ENCODE data around the gene PCDHGB4. TPM values are rescaled to one million over a fixed set of nuclear protein-coding genes. Genes with fewer than 3 reads are reported as not detected.

PCDHGB4 gene
- total and polyA plus RNA-seq, 10 donors = 0.02 to 3.9 (median 2.6) TPM

DNA sequence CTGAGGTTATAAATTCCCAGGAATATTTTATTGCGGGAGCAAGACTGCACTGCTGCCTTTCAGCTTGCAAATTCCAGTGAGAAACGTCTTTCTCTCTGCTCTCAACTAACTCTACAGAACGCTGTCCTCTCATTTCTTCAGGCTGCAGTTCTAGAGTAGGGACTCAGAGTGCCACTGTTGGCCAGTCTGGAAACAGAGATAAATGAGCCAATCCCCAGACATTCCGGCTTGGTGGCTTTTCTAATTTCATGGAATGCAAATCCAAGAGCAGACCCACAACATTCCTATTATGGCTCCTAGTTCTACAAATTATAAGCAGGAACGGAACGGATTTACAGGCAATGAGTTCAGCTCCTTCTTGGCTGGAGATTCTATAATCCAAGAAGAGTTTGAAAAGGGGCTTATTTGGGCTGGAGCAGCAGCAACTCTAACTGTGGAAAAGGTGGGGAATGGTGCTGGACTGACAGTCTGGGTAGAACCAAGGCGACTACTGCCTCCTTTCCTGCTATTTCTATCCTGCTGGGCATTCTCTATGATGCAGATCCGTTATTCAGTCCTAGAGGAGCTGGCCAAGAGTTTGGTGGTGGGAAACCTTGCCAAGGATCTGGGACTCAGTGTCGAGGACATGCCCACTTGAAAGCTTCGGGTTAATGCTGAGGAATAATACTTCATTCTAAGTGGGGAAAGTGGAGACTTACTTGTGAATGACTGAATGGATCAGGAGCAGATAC, 52.1 kb downstream of the PCDHGB4 start:
- H3K27ac ChIP-seq = no peak overlapping the region
- H3K27me3 ChIP-seq (replicated peaks in 1 of 7) = no peaks in the 10 kb centered on the region
- peaks cover 0 to 92% (median 70%) of the 10 kb centered on the region in 8 donors for H3K9me3 ChIP-seq
- 65 to 71% (median 69%) methylated on average over 10 of the region's 10 CpGs for WGBS, 5 donors
- no peaks in the 10 kb centered on the region for H3K36me3 ChIP-seq
- intact Hi-C loops (cut with DNase I; ENCODE audit: low total_unique reads) = no loop called here
- H3K4me1 ChIP-seq = no peaks in the 10 kb centered on the region
- DNase-seq = no peak
- no peak overlapping the region for H3K4me3 ChIP-seq
- TF ChIP-seq CTCF (IDR thresholded peaks at IDR 0.05 in 8 of 11, conservative IDR thresholded peaks at IDR 0.05 in 3 of 11) (no peak), POLR2A (IDR thresholded peaks at IDR 0.05) (no peak), POLR2AphosphoS5 (IDR thresholded peaks at IDR 0.05) (no peak)

Other genes starting within 250 kb of the PCDHGB4 start
Only the 30 nearest of the 37 such genes appear.
- gene PCDHB9, start 200.5 kb upstream of the PCDHGB4 start, total RNA-seq = 1 to 10 TPM in 5 of 7 donors, under 1 TPM in 2; 0.40 to 4.9 (median 1.5) TPM
- under 1 TPM; 0.06 to 0.19 (median 0.09) TPM for gene PCDHB9, start 200.5 kb upstream of the PCDHGB4 start, polyA plus RNA-seq
- 1 to 10 TPM in 4 of 7 donors, under 1 TPM in 3; 0.74 to 2.7 (median 1.4) TPM for gene PCDHB10, start 195.3 kb upstream of the PCDHGB4 start, total RNA-seq
- gene PCDHB10, start 195.3 kb upstream of the PCDHGB4 start, polyA plus RNA-seq = under 1 TPM; 0.09 to 0.26 (median 0.15) TPM
- gene PCDHB11, start 188.1 kb upstream of the PCDHGB4 start, total RNA-seq = 1 to 10 TPM in 5 of 7 donors, under 1 TPM in 2; 0.68 to 3.4 (median 1.2) TPM
- under 1 TPM; 0.07 to 0.19 (median 0.14) TPM for gene PCDHB11, start 188.1 kb upstream of the PCDHGB4 start, polyA plus RNA-seq
- gene PCDHB12, start 179.0 kb upstream of the PCDHGB4 start, total RNA-seq = 1 to 10 TPM; 1.1 to 2.4 (median 1.8) TPM
- under 1 TPM; 0.11 to 0.16 (median 0.11) TPM for gene PCDHB12, start 179.0 kb upstream of the PCDHGB4 start, polyA plus RNA-seq
- 1 to 10 TPM; 1.4 to 6.8 (median 4.0) TPM for gene PCDHB13, start 173.8 kb upstream of the PCDHGB4 start, total RNA-seq
- under 1 TPM; 0.09 to 0.38 (median 0.12) TPM for gene PCDHB13, start 173.8 kb upstream of the PCDHGB4 start, polyA plus RNA-seq
- gene PCDHB14, start 164.4 kb upstream of the PCDHGB4 start, total RNA-seq = 1 to 10 TPM; 1.6 to 5.9 (median 2.8) TPM
- gene PCDHB14, start 164.4 kb upstream of the PCDHGB4 start, polyA plus RNA-seq = under 1 TPM; 0.27 to 0.93 (median 0.30) TPM
- gene PCDHB15, start 142.3 kb upstream of the PCDHGB4 start, total RNA-seq = 1 to 10 TPM; 1.7 to 5.6 (median 3.8) TPM
- 1 to 10 TPM in 1 of 3 donors, under 1 TPM in 2; 0.42 to 1.1 (median 0.72) TPM for gene PCDHB15, start 142.3 kb upstream of the PCDHGB4 start, polyA plus RNA-seq
- gene SLC25A2, start 83.6 kb upstream of the PCDHGB4 start, total RNA-seq = 1 to 10 TPM in 6 of 7 donors, under 1 TPM in 1; 0.57 to 3.0 (median 2.2) TPM
- under 1 TPM; 0.05 to 0.22 (median 0.07) TPM for gene SLC25A2, start 83.6 kb upstream of the PCDHGB4 start, polyA plus RNA-seq
- 10 to 100 TPM; 67.6 to 80.6 (median 75.7) TPM for gene TAF7, start 66.9 kb upstream of the PCDHGB4 start, total RNA-seq
- 100 to 1,000 TPM in 2 of 3 donors, 10 to 100 TPM in 1; 91.1 to 112 (median 111) TPM for gene TAF7, start 66.9 kb upstream of the PCDHGB4 start, polyA plus RNA-seq
- under 1 TPM in 6 of 7 donors, not detected in 1; 0.17 to 0.52 (median 0.36) TPM for gene PCDHGA1, start 57.2 kb upstream of the PCDHGB4 start, total RNA-seq
- under 1 TPM; 0.04 to 0.06 (median 0.06) TPM for gene PCDHGA1, start 57.2 kb upstream of the PCDHGB4 start, polyA plus RNA-seq
- gene PCDHGA2, start 48.9 kb upstream of the PCDHGB4 start, total RNA-seq = 1 to 10 TPM in 6 of 7 donors, under 1 TPM in 1; 0.84 to 3.9 (median 1.8) TPM
- under 1 TPM; 0.04 to 0.19 (median 0.06) TPM for gene PCDHGA2, start 48.9 kb upstream of the PCDHGB4 start, polyA plus RNA-seq
- gene PCDHGA3, start 43.9 kb upstream of the PCDHGB4 start, total RNA-seq = 1 to 10 TPM in 5 of 7 donors, under 1 TPM in 2; 0.60 to 4.4 (median 2.1) TPM
- under 1 TPM in 1 of 3 donors, not detected in 2; 0.22 TPM for gene PCDHGA3, start 43.9 kb upstream of the PCDHGB4 start, polyA plus RNA-seq
- gene PCDHGB1, start 37.6 kb upstream of the PCDHGB4 start, total RNA-seq = 1 to 10 TPM in 6 of 7 donors, under 1 TPM in 1; 0.87 to 3.7 (median 1.6) TPM
- gene PCDHGB1, start 37.6 kb upstream of the PCDHGB4 start, polyA plus RNA-seq = under 1 TPM in 2 of 3 donors, not detected in 1; 0.04 to 0.10 TPM
- gene PCDHGA4, start 32.7 kb upstream of the PCDHGB4 start, total RNA-seq = 1 to 10 TPM; 1.4 to 4.5 (median 2.7) TPM
- gene PCDHGA4, start 32.7 kb upstream of the PCDHGB4 start, polyA plus RNA-seq = under 1 TPM; 0.04 to 0.16 (median 0.05) TPM
- gene PCDHGB2, start 27.7 kb upstream of the PCDHGB4 start, total RNA-seq = 1 to 10 TPM; 1.7 to 4.5 (median 3.5) TPM
- under 1 TPM in 2 of 3 donors, not detected in 1; 0.09 to 0.22 TPM for gene PCDHGB2, start 27.7 kb upstream of the PCDHGB4 start, polyA plus RNA-seq
- gene PCDHGA5, start 23.5 kb upstream of the PCDHGB4 start, total RNA-seq = 1 to 10 TPM; 1.4 to 3.1 (median 2.3) TPM
- gene PCDHGA5, start 23.5 kb upstream of the PCDHGB4 start, polyA plus RNA-seq = under 1 TPM in 2 of 3 donors, not detected in 1; 0.04 to 0.22 TPM
- gene PCDHGB3, start 17.5 kb upstream of the PCDHGB4 start, total RNA-seq = 1 to 10 TPM; 1.3 to 5.0 (median 3.9) TPM
- under 1 TPM; 0.06 to 0.38 (median 0.09) TPM for gene PCDHGB3, start 17.5 kb upstream of the PCDHGB4 start, polyA plus RNA-seq
- 1 to 10 TPM; 2.2 to 5.0 (median 4.2) TPM for gene PCDHGA6, start 13.8 kb upstream of the PCDHGB4 start, total RNA-seq
- under 1 TPM; 0.35 to 0.58 (median 0.54) TPM for gene PCDHGA6, start 13.8 kb upstream of the PCDHGB4 start, polyA plus RNA-seq
- gene PCDHGA7, start 5.0 kb upstream of the PCDHGB4 start, total RNA-seq = 1 to 10 TPM; 1.2 to 5.4 (median 2.0) TPM
- under 1 TPM; 0.18 to 0.29 (median 0.22) TPM for gene PCDHGA7, start 5.0 kb upstream of the PCDHGB4 start, polyA plus RNA-seq
- 1 to 10 TPM in 6 of 7 donors, under 1 TPM in 1; 0.70 to 3.9 (median 2.1) TPM for gene PCDHGA8, start 4.9 kb downstream of the PCDHGB4 start, total RNA-seq
- gene PCDHGA8, start 4.9 kb downstream of the PCDHGB4 start, polyA plus RNA-seq = under 1 TPM in 2 of 3 donors, not detected in 1; 0.04 to 0.13 TPM
- 1 to 10 TPM; 3.9 to 8.0 (median 5.6) TPM for gene PCDHGB5, start 10.2 kb downstream of the PCDHGB4 start, total RNA-seq
- gene PCDHGB5, start 10.2 kb downstream of the PCDHGB4 start, polyA plus RNA-seq = under 1 TPM; 0.07 to 0.32 (median 0.17) TPM
- 1 to 10 TPM; 2.6 to 9.6 (median 4.7) TPM for gene PCDHGA9, start 15.1 kb downstream of the PCDHGB4 start, total RNA-seq
- gene PCDHGA9, start 15.1 kb downstream of the PCDHGB4 start, polyA plus RNA-seq = under 1 TPM in 2 of 3 donors, not detected in 1; 0.11 to 0.29 TPM
- gene PCDHGB6, start 20.3 kb downstream of the PCDHGB4 start, total RNA-seq = 1 to 10 TPM; 3.1 to 6.8 (median 5.2) TPM
- gene PCDHGB6, start 20.3 kb downstream of the PCDHGB4 start, polyA plus RNA-seq = under 1 TPM; 0.13 to 0.42 (median 0.20) TPM
- 1 to 10 TPM; 2.5 to 6.9 (median 4.6) TPM for gene PCDHGA10, start 25.3 kb downstream of the PCDHGB4 start, total RNA-seq
- gene PCDHGA10, start 25.3 kb downstream of the PCDHGB4 start, polyA plus RNA-seq = under 1 TPM; 0.15 to 0.35 (median 0.17) TPM
- 10 to 100 TPM in 2 of 7 donors, 1 to 10 TPM in 5; 5.7 to 11.9 (median 8.1) TPM for gene PCDHGB7, start 30.0 kb downstream of the PCDHGB4 start, total RNA-seq
- gene PCDHGB7, start 30.0 kb downstream of the PCDHGB4 start, polyA plus RNA-seq = under 1 TPM; 0.14 to 0.42 (median 0.15) TPM
- 1 to 10 TPM; 1.8 to 5.7 (median 3.2) TPM for gene PCDHGA11, start 33.4 kb downstream of the PCDHGB4 start, total RNA-seq
- under 1 TPM; 0.13 to 0.26 (median 0.18) TPM for gene PCDHGA11, start 33.4 kb downstream of the PCDHGB4 start, polyA plus RNA-seq
- gene PCDHGA12, start 42.8 kb downstream of the PCDHGB4 start, total RNA-seq = 1 to 10 TPM; 3.3 to 6.3 (median 5.4) TPM
- gene PCDHGA12, start 42.8 kb downstream of the PCDHGB4 start, polyA plus RNA-seq = under 1 TPM; 0.02 to 0.54 (median 0.12) TPM
- gene PCDHGC3, start 88.3 kb downstream of the PCDHGB4 start, total RNA-seq = 10 to 100 TPM; 10.7 to 26.7 (median 22.5) TPM
- gene PCDHGC3, start 88.3 kb downstream of the PCDHGB4 start, polyA plus RNA-seq = 10 to 100 TPM in 2 of 3 donors, 1 to 10 TPM in 1; 7.0 to 12.7 (median 10.3) TPM
- 1 to 10 TPM; 1.3 to 3.9 (median 2.6) TPM for gene PCDHGC4, start 97.3 kb downstream of the PCDHGB4 start, total RNA-seq
- under 1 TPM in 2 of 3 donors, not detected in 1; 0.03 TPM for gene PCDHGC4, start 97.3 kb downstream of the PCDHGB4 start, polyA plus RNA-seq
- 1 to 10 TPM in 5 of 7 donors, under 1 TPM in 2; 0.93 to 2.5 (median 1.2) TPM for gene PCDHGC5, start 101.4 kb downstream of the PCDHGB4 start, total RNA-seq
- gene PCDHGC5, start 101.4 kb downstream of the PCDHGB4 start, polyA plus RNA-seq = under 1 TPM in 2 of 3 donors, not detected in 1; 0.02 to 0.10 TPM